Hematopoietic multipotent progenitor cell treated with erythropoietin and hydrocortisone succinate and interleukin-3 and kit ligand, for 17 days (in vitro differentiated cells): ENCODE data around the gene LITAFD.
"Not testable (repeated sequence)": the region's sequence is repeated elsewhere in the genome, so short reads cannot be mapped to it uniquely, and the experiment has no call there.

Source experiments
- DNase-seq: peaks from one replicate; pipeline ENCODE4 v3.0.0-alpha.2; 2015; ENCODE audit warnings: low spot score

Gene LITAFD

DNA sequence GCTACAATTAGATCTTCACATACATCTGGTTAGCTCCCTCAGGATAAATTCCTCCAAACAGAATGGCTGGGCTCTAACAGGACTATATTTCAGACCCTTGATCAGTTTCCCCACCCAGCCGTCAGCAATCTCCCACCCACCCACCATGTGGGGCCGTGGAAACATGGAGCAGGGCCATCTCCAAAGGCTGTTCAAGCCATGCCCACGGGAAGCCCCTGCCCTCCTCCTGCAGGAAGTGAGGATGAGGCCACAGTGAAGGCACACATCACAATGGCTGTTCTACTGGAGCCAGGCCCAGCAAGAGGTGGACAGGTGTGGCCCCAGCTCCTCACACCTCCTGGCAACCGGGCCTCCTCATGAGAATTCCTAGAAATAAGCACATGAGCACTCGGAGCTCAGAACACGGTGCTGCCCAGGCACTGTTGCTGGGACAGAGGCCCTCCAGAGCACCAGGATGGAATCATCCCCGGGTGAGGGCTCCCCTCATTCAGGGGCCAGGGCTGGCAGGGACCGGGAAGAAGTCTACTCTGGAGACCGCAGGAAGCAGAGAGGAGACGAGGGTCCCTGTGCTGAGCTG is at the start of gene LITAFD:
Gene LITAFD (plus strand): TSS at position 311 of the 577 bp plus-strand sequence. CDS start 2,005 bp downstream, outside the sequence.
- no peak for DNase-seq

DNA sequence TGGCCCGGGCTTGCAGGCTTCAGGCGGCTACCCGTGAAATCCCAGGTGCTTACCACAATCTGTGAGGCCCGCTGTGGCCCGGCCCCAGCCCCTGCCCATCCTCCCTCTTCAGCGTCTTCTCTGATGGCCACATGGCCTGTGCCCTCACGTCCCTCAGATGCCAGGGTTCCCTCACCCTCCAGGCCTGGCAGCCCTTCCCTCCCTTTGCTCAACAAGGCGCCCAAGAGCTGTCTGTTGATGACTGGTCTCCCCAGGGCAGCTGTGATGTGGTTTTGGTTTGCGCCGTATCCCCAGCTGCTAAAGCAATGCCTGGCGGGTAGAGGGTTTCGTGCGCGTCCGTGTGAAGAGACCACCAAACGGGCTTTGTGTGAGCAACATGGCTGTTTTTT is 49.4 kb upstream of the LITAFD start:
- DNase-seq: no peak

DNA sequence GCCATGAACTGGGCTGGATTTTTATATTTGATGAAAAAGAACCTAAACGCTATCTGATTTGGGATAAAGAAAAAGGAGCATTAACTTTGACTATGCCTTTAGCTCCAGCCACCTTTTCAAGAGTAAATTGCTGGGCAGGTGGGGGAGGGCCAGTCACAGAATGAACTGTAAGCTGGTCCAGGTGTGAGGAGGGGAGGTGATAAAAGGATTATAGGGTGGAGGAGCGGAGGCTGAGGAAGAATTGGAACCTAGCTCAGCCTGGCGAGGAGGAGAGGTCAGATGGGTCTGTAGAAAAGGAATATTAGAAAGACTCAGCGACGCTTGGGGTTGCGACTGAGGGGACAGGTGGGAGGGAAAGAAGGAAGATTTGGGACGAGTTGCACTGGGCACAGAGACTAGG is 45.4 kb upstream of the LITAFD start:
- DNase-seq: not testable (repeated sequence)

DNA sequence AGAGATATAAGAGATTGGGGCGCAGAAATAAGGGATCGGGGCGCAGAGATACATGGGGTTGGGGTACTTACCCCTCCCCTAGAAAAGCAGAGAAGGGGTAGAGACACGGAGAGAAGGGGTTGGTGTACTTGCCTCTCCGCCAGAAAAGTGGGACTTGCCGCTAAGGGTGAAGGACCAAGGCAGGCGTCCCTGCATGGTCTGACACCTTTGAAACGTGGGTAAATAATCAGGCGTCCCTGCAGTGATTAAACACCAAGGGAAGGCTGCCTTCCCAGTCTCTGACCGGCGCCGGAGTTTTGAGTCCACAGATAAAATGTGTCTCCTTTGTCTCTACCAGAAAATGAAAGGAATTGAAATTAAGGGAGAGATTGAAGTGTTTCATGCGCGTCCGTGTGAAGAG is 44.6 kb upstream of the LITAFD start:
- not testable (repeated sequence) for DNase-seq

DNA sequence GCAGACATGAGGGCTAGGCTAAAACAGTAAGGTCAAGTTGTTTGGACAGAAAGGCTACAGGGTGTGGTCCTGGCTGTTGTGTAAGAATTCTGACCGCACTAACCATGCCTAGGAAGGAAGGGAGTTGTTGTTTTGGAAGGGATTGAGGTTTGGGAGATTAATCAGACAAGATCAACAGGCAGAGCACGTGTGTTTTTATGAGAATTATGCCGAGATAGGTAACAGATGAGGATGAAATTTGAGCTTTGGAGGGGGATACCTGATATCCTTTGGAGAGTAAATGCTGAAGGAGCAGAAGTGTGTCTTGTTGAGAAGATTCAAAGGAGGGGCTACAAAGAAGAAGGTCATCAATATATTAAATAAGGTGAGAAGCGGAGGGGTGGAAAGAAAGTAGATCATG is 40.1 kb upstream of the LITAFD start:
- not testable (repeated sequence) for DNase-seq

DNA sequence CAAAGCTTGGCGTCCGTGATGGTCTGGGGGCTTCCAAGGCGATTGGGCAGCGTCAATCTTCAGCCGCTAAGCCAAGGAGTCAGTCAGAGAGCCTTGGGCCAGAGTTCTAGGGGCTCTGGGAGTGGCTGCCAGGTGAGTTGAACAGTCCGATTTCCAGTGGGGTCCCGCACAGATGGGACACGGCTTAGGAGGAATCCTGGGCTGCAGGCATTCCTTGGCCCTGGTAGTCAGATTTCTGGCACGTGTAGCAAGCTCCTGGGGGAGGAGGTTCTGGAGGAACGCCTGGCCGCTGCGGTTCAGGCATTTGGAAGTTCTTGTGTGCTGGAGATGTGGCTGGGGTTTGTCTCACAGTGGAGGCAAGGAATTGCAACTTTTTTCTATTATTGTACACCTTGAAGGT is 38.9 kb upstream of the LITAFD start:
- DNase-seq: not testable (repeated sequence)

DNA sequence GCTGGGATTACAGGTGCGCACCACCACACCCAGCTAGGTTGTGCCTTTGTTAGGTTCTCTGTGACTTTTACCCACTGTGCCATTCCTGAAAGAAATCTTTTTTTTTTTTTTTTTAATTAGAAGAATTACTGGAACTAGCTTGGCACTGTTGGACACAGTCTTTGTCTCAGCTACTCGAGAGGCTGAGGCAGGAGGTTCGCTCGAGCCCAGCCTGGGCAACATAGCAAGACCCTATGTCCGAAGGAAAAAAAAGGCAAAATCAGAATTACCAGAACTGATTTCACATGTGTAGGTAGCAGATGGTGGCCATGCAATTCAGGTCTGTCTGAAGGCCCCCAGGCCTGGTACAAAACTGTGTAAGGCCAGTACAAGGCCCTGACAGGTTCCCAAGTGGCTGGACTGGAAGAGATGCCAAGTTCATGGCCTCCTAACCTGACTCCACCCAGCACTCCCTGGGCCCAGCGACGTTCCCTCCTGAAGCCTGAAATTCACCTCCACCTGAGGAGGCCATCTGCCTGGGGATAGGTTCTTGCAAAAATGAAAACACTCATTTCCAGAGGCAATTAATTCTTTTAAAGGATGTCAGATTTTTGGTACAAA is 36.4 kb upstream of the LITAFD start:
- no peak for DNase-seq

DNA sequence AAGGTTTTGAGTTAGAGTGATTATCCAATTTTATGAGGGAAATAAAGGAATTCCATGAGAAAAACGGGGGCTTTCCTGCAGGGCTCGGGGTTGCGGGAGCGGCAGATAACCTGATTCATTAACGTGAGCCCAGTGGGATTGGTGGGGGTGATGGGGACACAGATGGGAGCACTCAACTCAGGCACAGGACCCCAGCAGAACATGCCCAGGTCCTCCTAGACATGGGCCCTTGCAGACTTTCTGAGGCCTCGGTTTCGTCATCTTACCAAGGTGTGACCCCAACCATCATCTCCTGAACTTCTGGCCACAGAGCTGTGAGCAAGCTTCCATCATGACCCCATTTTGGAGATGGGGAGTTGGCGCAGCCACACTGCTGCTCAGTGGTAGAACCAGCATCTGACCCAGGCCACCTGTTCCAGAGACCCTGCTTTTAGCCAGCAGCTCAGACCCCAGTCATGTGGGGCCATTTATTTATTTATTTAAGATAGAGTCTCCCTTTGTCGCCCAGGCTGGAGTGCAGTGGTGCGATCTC is 35.7 kb upstream of the LITAFD start:
- DNase-seq: no peak

DNA sequence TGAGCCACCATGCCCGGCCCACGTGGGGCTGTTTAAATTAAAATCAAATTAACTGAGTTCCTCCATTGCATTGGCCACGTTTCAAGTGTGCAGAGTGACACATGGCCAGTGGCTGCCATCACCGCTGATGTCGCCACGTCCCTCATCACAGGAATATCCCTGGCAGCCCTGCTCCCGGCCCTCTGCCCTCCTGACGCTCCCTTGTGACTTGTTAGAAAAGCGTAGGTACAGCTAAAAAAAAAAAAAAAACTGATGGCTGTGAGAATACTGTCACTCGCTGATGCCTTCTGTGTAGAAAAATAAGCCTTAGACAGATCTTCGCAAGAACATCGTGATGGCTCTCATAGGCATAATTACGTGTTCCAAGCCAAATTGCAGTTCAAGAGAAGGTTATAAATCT is 35.0 kb upstream of the LITAFD start:
- no peak for DNase-seq

DNA sequence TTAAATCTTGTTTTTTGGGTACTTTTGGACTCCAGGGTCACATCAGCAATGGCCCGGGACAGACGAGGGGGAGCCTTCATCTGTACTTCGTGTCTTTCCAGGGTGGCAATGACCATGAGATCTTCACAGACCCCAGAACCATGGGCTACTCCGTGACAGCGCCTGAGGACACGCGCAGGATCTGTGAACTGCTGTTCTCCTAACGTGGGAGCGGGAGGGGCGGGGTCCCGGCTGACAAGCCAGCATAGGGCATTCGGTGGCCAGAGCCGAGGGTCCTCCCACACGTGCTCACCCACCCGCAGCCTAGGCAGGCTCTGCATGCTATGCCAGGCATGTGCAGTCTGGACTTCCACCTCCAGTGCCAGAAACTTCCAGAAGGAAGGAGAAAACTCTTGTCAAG is 34.5 kb upstream of the LITAFD start:
- no peak for DNase-seq

DNA sequence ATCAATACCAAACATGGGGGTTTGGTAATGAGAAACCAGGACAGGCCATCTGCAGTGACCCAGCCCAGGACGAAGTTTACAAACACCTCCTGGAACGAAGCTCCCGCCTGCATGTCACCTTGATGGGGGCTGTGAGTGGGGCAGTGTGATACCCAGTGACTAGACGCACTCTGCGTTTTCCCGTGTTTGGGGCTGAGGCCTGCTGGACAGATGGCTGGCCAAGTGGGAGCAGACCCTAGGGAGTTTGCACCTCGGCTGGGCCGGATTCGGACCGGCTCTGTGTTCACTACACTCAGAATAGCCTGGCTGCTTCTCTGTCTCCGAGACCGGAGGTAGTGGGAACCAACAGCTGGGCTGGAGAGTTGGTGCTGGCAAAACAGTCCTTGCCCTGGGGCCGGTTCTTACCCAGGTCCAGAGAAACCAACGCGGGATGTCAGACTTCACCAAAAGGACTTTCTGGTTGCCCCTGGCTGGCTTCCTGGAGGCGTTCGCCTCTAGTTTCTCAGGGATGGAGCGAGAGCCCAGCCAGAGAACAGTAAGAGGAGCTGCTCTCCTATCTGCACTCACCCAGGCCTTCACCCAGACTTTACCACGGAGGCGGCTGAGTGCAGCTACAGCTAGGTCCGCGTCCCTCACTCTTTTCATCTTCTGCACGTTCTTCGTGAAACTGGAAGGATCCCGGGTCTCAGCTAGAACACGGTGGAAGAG is 33.8 kb upstream of the LITAFD start:
- no peak for DNase-seq

DNA sequence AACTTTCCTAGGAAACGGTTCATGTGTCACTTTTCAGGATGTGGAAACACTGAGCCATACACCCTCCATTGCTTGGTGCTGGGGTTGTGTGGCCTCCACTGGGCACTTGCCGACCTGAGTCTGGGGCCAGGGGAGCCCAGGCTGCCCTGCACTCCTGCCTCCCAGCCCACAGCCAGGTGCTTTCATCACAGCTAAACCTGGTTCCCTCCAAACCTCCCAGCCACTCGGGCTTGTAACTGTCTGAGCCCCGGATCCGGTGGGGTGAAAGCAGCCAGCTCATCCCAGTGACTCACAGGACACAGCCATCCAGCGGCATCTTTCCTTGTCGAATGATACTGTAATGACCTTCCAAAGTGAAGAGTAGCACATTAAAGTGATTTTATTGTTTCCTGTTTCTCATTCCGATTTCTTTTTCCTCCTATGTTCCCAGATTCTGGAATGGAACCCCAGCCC is 33.2 kb upstream of the LITAFD start:
- no peak for DNase-seq

DNA sequence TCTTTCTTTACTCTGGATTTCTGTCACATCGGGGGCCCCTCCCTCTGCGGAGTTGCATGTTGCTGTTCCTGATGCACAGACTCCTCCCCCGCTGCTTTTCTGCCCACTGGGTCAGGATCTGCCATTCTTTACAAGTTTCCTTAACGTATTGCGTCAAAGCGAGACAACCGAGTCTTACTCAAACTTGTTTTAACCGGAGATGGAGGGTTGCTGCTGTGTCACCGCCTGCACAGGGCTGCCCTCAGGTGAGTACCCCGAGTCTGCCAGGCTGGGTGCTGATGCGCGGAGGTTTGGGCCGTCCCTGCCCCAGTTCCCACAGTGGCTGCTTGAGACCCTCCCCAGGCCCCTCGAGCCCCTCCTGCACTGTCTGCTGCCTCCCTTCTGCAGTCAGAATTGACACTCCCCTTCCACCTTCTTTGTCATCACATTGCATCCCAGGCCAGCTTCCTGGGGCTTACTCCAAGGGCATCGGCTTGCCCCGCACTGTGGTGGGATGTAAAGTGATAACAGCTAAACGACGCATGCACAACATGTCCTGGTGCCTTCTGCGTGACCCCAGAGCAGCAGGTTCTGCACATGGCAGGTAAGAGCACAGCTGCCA is 32.6 kb upstream of the LITAFD start:
- no peak for DNase-seq

DNA sequence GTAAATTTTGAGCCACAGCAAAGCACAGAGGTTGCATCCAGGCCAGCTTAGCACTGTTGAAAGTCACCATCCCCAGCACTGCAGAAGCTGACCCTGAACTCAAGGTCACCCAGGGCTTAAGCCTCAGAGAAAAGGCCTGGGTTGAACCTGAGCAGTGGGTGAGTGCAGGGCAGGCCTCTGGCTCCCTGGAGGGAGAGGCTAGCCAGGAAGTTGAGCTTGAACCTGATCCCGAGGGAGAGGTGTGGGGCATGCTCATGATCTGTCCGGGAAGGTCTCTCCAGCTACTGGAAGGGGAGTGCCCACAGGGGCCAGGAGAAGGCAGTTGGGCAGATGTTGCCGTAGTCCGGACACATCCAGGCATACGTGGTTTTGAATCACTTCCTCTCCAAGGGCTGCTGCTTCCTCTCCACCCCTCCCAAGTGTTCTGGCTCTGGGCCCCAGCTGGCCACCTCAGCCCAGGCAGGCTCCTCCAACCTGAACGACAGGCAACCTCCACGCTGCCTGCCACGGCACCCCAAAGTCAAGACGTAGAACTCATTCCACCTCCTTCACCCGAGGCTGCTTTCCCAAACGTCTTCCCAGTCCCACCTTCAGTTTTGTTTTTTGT is 31.8 kb upstream of the LITAFD start:
- DNase-seq: no peak

DNA sequence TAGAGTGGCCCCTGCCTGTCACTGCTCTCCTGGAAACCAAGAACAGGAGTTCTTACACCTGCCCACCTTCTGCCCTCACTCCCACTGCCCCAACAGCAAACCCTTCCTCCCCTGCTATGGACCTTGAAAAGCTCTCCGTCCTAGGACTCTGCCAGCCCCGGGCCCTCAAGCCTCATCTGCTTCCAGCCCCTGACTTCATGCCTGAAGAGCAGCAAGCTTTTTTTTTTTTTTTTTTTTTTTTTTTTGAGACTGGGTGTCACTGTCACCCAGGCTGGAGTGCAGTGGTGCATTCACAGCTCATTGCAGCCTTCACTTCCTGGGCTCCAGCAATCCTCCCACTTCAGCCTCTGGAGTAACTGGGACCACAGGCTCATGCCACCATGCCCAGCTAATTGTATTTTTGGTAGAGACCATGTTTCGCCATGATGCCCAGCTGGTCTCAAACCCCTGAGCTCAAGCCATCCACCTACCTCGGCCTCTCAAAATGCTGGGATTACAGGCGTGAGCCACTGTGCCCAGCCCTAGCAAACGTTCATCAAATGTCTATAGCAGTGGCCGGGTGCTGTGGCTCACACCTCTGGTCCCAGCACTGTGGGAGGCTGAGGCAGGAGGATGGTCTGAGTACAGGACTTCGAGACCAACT is 30.3 kb upstream of the LITAFD start:
- DNase-seq: no peak

DNA sequence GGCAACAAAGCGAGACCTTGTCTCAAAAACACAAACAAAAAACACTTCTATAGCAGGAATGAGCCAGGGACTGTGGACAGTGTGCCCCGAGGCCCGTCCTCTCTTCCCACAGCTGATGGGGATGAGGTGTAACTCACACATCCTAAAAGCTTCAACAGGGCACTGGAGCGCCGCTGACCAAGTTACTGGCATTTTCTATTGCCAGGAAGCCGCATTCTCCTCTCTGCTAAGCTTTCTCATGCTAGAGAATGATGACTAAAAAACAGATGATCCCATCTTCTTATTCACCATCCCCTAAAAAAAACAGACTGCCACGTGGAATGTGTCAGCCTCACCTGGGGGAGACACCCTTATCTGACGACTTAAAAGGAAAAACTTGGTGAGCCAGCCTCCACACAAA is 29.6 kb upstream of the LITAFD start:
- DNase-seq: no peak

DNA sequence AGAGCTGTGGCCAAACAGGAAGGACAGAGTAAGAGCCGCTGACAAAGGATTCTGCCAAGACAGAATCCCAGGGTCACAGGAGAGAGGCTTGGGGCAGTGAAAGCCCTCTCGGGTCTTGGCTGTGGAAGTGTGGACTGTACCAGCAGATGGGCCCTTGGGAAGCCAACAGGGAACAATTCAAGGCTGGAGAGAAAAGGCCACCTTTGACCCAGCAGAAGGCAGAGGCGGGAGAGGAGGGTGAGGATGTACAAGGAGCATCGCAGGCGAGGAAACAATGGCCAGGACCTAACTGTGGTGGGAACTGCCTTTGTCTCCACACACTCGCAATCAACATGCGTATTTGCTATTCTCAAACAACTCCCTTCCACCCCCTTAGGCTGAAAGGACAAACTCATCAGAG is 29.0 kb upstream of the LITAFD start:
- DNase-seq: no peak

DNA sequence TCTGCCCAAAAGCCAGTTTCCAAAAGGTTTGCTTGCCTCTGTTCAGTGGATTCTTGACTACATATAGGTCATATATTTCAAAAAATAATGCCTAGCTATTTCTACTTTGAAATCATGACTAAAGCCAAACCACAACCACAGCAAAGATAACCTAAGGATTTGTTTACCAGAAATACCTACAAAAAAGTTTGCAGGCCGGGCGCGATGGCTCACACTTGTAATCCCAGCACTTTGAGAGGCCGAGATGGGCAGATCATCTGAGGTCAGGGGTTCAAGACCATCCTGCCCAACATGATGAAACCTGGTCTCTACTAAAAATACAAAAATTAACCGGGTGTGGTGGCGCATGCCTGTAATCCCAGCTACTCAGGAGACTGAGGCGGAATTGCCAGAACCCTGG is 28.5 kb upstream of the LITAFD start:
- no peak for DNase-seq

DNA sequence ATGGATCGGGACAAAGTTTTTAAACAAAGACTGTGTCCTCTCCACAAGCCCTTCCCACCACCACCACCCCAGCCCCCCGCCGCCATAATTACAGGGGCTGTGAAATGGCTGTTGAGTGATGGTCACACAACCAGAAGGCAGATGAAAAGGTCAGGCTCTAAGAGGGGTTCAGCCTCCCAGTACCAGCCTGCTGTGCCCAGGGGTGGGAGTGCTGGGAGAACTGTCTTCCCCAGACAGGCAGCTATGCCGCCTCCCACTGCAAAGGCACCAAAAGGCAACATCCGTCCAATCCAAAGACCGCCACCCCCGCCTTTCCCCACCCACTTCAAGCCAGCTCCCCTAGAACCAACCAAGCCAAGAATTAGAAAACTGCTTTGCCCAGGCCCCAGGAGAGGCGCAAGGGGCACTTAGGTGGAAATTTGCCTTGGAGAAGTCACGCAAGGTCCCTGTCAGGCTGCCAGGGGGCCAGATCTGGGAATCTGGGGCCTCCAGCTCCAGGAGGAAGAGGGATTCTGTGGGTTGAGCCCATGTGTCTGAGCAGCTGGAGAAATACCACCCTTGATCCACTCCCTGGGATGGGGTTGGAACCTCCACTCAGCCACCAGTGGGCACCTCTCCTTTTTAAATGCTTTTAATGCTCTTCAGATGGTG is 27.7 kb upstream of the LITAFD start:
- DNase-seq: no peak

DNA sequence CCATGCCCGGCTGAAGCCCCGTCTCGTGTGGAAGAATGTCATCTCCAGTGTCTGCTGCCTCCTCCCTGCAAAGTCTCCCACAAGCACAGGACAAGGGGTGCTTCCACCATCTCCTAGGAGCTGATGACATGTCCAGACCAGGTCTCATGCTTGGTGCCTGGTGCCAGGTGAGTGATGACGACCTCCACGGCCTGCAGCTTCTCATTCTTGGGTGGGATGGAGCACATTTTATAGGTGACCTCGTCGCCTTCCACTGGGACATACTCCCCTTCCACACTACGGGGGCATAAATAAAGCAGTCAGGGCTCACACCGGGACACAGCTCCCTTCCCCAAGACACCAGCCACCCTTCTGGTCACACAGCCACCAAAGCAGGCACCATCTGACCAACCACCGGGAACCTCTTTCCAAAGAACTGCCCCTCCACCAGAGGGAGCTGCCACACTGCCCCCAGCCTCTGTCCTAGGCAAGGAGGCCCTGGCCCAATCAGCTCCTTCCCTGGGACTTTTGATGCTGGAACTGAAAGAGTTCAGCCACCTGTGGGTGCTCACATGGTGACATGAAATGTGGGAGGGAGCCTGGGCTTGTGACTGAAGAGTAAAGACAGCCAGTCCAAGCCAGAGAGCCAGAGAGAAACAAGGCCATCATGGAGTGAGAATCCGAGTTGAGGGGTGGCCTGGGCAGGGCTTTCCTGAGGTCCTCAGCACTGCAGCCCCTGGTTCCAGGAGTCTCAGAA is 26.9 kb upstream of the LITAFD start:
- DNase-seq: no peak

DNA sequence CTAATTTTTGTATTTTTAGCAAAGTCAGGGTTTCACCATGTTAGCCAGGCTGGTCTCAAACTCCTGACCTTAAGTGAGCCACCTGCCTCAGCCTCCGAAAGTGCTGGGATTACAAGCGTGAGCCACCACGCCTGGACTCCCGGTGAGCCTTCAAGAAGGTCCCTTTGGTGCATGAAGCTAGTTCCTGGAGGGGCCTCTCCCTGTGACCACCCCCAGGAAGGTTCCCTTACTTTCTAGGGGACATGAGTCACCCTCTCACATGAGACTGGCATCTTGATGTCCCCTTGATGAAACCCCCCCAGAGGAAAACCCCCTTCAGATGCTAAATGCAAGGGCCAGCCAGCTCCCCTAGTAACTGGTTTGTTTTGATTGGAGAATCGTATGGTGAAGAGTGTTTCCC is 26.2 kb upstream of the LITAFD start:
- DNase-seq: no peak
